HG03045 (cell line): ENCODE results near the gene PPP1R37.

Source experiments
- ATAC-seq: cut with Tn5 transposase; IDR thresholded peaks from one replicate; pipeline ENCODE4 v1.9.1; 2021; ENCODE audit warnings: mild to moderate bottlenecking, moderate library complexity; ENCODE audit not compliant: unreplicated experiment

The PPP1R37 gene

DNA sequence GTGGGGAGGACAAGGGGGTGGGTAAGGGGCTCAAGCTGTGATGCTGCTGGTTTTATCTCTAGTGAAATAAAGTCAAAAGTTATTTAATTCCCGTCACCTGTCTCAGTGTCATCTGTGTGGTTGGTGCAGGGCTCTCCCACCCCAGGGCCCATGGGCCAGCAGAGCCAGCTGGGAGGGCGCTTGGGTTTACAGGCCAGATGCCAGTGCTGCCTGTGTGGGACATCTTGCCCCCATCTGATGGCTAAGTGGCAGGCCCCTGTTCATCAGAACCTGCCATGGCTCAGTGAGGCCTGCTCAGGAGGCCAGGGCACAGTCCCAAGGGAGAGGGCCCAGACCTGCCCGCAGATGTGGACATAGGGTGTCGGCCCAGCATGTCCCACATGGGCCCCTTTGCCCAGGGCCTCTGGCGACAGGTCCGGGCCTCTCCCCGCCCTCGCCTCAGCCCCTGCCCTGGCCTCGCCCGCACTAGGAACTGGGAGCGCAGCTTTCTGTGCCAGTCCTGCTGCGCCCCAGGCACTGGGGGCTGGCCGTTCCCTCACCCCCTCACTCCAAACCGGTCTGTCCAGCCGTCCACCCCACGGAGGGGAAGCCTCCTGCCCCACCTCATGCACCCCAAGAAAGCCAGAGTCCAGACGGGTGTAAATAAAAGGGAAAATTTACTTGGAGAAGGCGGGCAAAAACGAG is 22.0 kb upstream of the PPP1R37 start:
- no peak for ATAC-seq

DNA sequence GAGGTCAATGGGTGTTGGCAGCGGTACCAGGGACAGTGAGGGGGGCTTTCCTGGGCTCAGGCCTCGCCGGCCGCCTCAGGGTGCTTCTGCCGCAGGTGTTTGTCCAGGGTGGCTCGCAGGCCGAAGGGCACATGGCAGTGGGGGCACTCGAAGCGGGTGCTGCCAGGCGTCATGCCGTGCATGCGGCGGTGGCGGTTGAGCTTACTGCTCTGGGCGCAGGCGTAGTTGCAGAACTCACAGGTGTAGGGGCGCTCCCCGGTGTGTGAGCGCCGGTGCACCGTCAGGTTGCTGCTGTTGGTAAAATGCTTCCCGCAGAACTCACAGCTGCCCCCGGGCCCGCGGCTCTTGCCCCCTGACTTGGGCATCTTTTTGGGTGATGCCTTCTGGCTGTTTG is 21.4 kb upstream of the PPP1R37 start:
- ATAC-seq: no peak

DNA sequence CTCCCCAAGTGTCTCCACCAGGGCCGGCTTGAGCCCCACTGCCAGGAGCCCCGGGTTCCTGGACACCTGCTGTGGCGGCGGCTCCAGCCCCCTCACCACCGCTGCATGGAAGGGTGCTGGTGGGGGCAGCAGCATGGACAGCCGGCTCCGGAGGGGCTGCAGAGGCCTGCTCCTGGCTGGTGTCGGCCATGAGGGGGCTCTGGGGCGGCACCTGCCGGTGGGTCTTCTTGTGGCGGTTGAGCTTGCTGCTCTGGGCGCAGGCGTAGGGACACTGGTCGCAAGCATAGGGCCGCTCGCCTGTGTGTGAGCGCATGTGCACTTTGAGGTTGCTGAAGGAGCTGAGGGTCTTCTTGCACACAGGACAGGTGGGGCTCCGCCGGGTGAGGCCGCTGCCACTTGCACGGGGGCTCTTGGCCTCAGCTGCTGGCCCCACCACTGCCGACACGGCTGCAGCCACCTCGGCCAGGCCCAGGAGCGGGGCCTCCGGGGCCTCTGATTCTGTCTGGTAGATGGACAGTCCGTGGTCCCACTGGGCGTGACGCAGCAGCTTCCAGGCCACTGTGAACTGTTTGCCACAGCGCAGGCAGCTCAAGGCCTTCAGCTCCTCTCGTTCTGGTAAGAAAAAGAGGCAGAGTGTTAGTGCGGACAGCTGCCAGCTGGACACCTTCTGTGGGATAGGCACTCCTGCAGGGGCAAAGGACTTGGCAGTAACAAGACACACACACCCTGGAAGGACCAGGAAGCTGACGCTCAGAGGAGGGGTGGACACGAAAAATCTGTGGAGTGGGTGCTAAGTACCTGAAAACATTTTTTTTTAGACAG is 20.8 kb upstream of the PPP1R37 start:
- no peak for ATAC-seq

DNA sequence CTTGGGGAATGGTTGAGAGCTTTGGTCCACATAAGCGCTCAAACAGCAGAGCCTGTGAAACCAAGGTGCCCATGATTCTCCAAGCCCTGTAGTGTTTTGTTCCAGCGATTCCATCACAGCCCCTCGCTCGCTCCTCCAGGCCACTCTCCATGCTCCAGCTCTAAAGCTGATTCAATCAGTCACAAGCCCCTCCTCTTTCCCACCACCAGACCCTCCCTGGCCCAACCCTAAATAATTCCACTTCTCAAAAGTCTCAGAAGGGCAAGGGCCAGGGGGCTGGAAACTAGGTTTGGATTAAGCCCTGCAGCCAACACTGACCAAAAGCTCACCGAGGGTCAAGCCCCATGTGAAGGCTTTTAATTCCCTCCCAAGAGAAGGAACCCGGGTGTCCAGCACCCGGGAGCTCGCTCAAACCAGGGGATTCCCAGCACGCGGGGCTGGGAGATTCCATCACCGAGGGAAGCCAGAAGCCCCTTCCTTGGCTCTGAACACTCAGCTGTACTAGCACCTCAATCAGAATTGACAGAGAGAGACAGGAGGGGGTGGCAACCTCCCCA is 18.2 kb upstream of the PPP1R37 start:
- peak; percentile 1 for ATAC-seq

DNA sequence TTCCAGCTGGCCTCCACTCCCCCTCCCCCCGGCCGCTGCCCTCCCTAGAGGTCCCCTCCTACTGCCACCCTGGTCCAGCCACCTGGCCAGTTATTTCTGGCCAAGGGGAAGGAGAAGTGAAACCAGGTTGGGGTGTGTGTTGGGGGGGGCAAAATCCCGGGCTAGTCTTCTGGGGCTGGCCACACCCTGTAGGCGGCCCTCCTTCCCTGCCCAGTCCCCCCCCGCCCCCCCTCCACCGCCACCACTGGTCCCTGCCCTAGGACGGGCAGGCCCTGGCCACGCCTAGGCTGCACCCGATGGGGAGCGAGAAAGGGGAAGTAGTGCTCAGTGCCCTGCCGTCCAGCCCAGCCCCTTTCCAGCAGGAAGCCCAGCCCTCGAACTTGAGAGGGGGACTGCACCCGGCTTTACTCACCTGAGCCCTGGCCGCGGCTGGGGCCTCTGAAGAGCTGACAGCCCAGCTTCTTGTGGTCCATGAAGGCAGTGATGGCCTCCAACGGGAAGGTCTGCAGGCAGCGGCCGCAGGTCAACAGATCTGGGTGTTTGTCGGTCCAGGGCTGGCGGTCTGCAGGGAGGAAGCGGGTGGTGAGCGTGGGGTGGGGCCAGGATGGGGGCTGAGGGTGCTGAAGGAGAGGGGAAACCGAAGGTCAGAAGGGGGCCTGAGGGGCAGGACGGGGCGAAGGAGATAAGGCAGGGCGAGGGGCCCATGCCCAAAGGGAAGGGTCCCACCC is 17.5 kb upstream of the PPP1R37 start:
- peak; percentile 52 for ATAC-seq

DNA sequence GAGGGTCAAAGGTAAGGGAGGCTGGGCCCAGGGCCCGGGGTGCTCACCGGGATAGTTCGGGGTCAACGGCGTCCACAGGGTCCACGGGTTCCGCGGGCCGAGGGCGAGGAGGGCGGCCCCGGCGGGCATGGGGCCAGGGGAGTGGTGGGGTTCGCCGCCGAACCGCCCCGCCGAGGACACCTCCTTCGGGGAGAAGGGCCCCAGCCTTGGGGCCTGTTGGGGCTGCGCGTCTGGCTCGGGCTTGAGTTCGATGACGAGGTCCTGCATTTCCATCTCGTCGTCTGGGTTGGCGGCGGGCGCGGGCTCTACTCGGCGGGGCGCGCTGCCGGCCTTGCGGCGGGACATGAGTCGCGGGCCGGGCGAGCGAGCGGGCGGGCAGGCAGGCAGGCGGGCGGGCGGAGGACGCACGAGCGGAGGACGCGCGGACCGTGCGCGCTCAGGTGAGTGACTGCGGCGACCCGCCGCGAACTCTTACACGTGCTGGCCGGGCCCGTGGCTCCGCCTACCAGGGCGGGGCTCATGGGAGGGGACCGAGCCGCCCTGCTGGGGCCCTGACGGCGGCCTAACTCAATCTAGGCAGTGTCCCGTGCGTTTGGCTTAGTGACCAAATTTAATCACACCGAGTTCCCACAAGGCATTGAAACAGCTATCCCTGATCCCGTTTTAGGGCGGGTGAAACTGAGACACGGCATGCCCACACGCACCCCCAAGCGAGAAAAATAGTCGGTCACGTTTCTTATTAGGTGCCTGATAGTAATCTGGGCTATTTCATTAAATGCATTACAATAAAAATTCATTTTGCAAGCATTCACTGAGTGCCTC is 16.7 kb upstream of the PPP1R37 start, which contains the start of gene ZNF296:
Gene ZNF296, minus strand, starts transcription at position 450 of the 822 bp plus-strand sequence. Its CDS starts 105 bp downstream, at position 345.
- peak; percentile 37 for ATAC-seq

DNA sequence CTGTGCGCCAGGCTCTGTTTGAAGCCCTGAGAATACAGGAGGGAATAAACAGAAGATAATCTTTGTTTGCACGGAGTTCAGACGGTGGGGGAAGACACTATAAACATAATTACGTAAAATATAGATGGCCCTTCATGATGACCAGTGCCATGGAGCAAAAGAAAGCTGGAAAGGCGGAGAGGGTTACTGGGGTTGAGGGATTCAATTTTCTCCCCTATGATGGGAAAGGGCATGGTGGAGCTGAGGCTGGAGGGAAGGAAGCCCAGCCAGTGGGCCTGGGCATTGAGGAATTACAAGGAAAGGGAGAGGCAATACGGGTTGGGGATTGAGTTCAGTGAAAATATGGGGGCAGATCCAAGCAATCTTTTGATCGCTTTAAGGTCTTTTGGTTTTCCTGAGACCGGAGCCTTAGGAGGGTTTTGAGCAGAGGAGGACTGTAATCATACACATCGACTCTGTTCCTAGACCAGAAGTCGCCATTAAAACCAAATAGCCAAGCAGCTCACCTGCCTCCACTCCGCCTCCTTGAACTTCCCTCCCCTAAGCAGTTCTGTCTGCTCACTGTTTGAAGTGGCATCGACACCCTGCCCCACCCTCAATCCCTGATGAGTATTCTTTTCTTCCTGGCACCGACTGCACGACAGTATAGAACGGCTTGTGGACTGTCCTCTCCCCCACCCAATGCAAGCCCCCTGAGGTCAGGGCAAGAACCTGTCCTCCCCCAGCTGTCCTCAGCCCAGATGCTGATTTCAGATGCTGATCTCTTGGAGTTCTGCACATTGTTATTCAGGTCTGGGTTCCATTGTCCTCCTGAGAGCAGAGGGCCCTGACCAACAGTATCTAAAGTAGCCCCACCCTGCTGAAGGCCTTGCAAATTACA is 15.9 kb upstream of the PPP1R37 start:
- no peak for ATAC-seq

DNA sequence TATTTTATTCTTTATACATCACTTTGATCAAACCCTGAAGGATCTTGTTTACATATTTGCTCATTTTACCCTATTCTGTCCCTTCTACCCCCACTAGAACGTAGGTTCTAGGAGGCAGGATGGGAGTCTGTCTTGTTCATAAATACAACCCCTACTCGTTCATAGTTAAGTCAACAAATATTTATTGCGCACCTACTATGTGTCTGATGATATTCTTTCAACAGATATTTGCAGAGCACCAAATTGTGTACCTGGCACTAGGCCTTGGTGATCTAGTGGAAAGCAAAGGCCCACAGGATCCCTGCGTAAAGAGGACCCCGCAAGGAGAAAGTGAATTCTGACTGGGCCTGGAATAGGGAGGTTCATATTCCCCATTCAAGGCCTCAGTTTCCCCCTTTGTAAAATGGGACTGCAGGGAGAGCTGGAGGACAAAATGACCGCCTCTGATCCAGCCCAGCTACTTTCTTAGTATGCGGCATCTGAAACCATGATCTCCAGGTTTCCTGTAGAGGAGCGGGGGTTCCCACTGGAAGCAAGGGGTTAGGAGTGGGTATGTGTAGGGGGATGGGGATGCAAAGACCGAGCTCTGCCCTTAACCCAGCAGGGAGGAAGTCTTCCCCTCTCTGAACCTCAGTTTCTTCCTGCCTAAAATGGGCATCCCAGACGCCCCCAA is 14.5 kb upstream of the PPP1R37 start:
- ATAC-seq: no peak

DNA sequence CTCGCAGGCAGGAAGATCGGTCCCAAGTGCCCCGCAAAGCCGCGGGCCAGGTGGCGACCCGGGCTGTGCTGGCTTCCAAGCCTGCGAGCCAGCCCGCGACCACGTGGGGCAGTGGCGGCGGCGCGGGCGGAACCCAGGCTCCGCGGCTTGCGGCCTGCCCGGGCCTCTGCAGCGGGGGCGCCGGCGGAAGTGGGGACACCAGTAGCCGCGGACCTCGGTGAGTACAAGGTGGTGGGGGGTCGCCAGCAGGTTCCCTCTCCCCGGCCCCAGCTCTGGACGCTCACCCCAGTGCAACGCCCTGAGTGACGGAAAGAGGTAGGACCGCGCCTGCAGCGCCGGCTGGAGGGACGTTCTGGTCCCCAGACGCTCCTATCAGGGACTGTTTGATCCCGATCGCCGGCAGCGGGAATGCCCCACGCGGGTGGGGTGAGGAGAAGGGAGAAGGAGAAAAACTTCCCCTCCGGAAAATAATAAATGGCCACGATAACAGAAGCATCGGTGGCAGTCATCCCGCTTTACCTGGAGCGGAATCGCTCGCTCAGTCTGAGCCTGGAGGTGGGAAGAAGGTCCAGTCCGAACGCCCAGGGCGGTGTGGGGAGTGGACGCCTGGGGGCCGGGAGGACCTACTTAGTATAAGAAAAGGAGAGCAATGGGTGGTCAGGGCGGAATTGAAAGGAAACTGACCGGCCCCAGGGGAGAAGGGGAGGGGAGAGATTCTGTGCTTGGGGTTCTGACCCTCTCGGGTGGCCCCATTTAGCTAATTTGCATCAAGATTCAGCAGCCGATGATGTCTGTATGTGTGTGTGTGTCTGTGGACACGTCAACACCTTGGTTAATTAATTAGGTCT is 13.7 kb upstream of the PPP1R37 start, which contains the start of gene GEMIN7:
Gene GEMIN7, plus strand, starts transcription at position 198 of the 848 bp plus-strand sequence. CDS start 10,855 bp downstream, outside the sequence.
- peak; percentile 35 for ATAC-seq

DNA sequence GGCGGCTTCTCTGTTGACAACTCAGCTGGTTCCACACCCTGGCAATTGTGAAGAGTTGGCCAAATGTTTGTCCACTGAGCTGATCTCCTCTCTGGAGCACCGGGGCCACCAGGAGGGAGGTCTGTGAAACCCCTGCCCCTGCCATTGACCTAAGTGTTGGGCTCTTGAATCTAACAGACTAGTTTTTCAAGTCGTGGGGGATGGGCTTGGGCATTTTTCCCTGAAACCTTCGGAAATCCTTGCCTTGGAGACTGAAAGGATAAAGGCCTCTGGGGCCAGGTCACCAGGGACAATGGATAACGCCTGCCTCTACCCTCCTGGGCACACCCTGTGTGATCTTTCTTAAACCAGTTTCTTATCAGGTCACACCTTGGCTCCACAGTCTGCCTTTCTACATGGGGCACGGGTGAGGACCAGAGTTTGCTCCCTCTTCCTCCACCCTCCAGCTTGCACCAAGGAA is 13.0 kb upstream of the PPP1R37 start:
- no peak for ATAC-seq

DNA sequence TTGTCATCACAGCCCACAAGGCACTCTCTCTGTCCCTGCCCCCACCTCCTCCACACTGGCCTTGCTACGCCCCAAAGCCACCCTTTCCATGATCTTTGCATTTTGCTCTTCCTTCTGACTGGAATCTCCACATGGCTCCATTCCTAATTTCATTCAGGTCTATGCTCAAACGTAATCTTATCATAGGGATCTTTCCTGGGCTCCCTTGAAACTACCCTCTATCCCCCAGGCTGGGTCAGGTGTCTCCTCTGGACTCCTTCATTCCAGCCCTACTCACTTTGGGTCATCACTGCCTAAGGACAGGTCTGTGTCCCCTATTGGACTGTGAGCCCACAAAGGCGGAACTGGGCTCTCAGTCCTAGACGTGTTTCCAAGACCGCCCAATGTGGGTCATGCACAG is 10.8 kb upstream of the PPP1R37 start:
- ATAC-seq: no peak

DNA sequence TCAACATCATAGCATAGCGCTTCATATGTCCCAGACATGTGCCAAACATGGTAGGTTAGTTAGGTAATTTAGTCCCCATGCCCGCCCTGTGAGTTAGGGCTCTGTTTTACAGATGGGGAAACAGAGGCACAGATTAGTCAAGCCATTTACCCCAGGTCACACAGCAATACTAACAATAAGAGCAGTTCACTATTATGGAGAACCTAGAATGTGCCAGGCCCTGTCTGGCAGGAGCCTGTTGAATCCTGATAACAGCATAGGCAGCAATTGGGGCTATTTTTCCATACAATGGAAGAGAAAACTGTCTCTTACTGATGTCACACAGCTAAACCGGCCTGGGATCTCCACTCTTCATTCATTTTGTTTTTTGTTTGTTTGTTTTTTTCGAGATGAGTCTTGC is 6.5 kb upstream of the PPP1R37 start:
- ATAC-seq: no peak

DNA sequence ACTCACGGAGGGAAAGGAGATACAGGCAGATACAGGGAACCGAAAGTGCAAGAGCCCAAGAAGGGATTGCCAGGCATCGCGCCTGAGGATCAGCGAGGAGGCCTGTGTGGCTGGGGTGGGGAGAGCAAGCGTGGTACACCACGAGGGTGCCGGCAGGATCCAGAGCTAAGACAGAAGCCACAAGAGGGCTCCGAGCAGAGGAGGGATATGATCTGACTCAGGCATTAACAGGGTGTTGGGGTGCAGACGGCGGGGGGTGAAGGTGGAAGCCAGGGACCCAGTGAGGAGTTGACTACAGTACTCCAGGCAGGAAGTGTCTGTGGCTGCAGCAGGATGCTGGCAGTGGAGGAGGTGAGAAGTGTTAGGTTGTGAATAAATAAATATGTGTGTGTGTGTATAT is 5.4 kb upstream of the PPP1R37 start:
- ATAC-seq: no peak

DNA sequence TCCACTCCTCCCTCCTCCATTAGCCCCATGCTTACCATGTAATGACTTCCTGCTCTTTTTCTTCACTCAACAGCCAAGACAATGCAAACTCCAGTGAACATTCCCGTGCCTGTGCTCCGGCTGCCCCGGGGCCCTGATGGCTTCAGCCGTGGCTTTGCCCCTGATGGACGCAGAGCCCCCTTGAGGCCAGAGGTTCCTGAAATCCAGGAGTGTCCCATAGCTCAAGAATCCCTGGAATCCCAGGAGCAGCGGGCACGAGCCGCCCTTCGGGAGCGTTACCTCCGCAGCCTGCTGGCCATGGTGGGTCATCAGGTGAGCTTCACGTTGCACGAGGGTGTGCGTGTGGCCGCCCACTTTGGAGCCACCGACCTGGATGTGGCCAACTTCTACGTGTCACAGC is 2.9 kb upstream of the PPP1R37 start:
- no peak for ATAC-seq

DNA sequence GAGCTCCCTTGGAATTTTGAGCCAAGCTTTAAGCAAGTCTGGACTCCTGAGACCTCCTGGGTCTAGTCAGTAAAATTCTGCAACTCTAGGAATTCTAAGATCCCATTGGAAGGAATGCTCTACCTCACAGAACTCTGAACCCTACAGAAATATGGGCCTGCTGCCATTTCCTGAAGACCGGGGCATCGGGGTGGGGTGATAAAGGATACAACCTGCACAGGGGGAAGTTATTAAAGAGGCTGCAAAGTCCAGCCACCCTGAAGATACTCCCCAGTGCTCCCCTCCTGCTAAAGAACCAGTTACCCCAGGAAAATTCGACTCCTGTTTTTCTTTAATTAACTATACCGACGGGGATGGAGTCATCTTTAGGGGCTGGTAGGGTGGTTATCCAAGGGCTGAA is 2.4 kb upstream of the PPP1R37 start:
- no peak for ATAC-seq

DNA sequence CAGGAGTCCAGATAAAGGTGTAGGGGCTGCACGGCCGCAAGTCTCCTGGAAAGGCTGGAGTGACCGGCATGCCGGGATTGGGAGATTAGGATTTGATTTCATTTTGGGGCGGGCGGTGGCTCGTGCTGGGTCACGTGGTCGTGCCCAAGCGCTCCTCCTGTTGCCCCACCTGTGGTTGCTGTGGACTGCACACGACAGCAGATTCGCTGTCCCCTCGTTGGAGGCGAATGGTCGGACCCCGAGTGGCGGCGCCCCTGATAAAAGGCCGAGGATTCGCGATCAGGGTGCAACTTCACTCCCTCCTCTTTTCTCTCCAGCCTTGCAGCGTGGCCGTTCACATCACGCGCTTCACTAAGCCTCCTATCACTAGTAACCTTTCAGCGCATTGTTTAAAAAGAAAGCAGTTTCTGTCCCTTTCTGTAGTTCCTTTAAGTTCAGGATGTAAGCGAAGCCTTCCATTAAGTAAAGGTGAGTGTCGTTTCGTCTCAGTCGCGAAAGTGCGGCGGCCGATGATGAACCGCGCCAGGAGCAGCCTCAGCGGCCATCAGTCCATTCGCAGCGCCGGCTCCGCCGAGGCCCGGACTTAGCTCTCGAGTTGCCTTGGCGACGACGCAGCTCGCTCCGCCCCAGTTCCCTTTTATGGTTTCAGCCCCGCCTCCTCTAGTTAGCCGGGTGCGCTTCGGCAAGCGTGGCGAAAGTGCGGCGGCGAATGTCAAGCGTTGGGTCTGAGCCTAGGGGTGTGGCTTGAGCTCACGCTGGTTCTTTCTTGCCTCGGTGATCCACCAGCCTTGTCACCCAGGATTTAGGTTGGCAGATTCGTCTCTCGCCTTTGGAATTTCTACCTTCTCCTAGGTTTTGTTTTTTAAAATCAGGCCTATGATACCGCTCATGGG is 1.7 kb upstream of the PPP1R37 start:
- peak; percentile 52 for ATAC-seq

DNA sequence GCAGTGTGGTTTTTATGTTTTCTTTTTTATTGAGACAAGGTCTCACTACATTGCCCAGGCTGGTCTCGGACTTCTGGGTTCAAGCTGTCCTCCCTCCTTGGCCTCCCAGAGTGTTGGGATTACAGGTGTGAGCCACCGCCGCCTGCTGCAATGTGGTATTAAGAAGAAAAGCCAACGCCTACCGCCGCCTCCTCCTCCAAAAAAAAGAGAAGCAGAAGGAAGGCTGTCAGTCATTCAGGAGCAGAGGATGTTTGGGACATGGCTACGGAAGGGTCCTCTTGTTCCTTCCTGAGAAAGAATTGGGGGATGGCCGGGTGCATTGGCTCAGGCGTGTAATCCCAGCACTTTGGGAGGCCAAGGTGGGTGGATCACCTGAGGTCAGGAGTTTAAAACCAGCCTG is 1.2 kb downstream of the PPP1R37 start:
- no peak for ATAC-seq
